ENCODE data around the gene GMCL1. TPM values are rescaled to one million over a fixed set of nuclear protein-coding genes. Genes with fewer than 3 reads are reported as not detected.

Gene GMCL1
- total and polyA plus RNA-seq, 2 of the 13 experiments (the other 11 are each of a cell fraction or from before 2014, with no cell fraction given): 18.7 to 24.0 TPM

- TF ChIP-seq ZNF749 (CRISPR knock-in tag; IDR thresholded peaks at IDR 0.05; ENCODE audit: borderline replicate concordance): peak; percentile 92; the same call in 1 of the 2 replicates
- peak; percentile 89; the same call in 1 of the 2 replicates for TF ChIP-seq NFE2L1 (CRISPR knock-in tag; IDR thresholded peaks at IDR 0.05; ENCODE audit: borderline replicate concordance)
- no peak for TF ChIP-seq ADNP (CRISPR knock-in tag; IDR thresholded peaks at IDR 0.05)
- peak; percentile 26; the same call in 1 of the 2 replicates for TF ChIP-seq E2F2 (CRISPR knock-in tag; IDR thresholded peaks at IDR 0.05; ENCODE audit: borderline replicate concordance)
- 0 out of 2 replicates have a peak, but pooled peaks have one; percentile 16 for TF ChIP-seq ZNF7 (CRISPR knock-in tag; IDR thresholded peaks at IDR 0.05)
- TF ChIP-seq LRRFIP1 (CRISPR knock-in tag; conservative IDR thresholded peaks at IDR 0.05): 0 out of 2 replicates have a peak, but pooled peaks have one; percentile 70
- TF ChIP-seq ZNF782 (CRISPR knock-in tag; IDR thresholded peaks at IDR 0.05; ENCODE audit: borderline replicate concordance): peak; percentile 96
- peak; percentile 81 for TF ChIP-seq NR2C2 (CRISPR knock-in tag; IDR thresholded peaks at IDR 0.05; ENCODE audit: borderline replicate concordance)
- peak; percentile 90 for TF ChIP-seq FOXC1 (CRISPR knock-in tag; IDR thresholded peaks at IDR 0.05; ENCODE audit: borderline replicate concordance)
- TF ChIP-seq MAF1 (CRISPR knock-in tag; IDR thresholded peaks at IDR 0.05; ENCODE audit: borderline replicate concordance): peak; percentile 88; the same call in 1 of the 2 replicates
- peak; percentile 88 for TF ChIP-seq HOXA3 (CRISPR knock-in tag; IDR thresholded peaks at IDR 0.05)
- peak; percentile 88; the same call in 1 of the 2 replicates for TF ChIP-seq TGIF2 (CRISPR knock-in tag; IDR thresholded peaks at IDR 0.05)
- peak; percentile 66; the same call in 1 of the 2 replicates for TF ChIP-seq KLF15 (CRISPR knock-in tag; IDR thresholded peaks at IDR 0.05; ENCODE audit: borderline replicate concordance)
- peak; percentile 94; the same call in 2 of the 3 replicates for TF ChIP-seq MXI1 (IDR thresholded peaks at IDR 0.05; ENCODE audit: borderline replicate concordance, low read depth, low read length)
- TF ChIP-seq ZNF18 (CRISPR knock-in tag; IDR thresholded peaks at IDR 0.05; ENCODE audit: insufficient replicate concordance): peak; percentile 93
- TF ChIP-seq IRF1 (CRISPR knock-in tag; IDR thresholded peaks at IDR 0.05; ENCODE audit: low read depth): peak; percentile 80; the same call in 1 of the 2 replicates
- TF ChIP-seq MLXIP (CRISPR knock-in tag; IDR thresholded peaks at IDR 0.05; ENCODE audit: borderline replicate concordance): no peak
- TF ChIP-seq ZNF333 (CRISPR knock-in tag; IDR thresholded peaks at IDR 0.05; ENCODE audit: borderline replicate concordance): peak; percentile 63; the same call in 1 of the 2 replicates
Measured at GRCh38 chr2:69914164-69914949, 84.9 kb downstream of the GMCL1 start (continued).
